GM21786 (cell line): ENCODE data around the gene OR4M1.
"Not testable (repeated sequence)": the region's sequence is repeated elsewhere in the genome, so short reads cannot be mapped to it uniquely, and the experiment has no call there.

Source experiments
- ATAC-seq: cut with Tn5 transposase; IDR thresholded peaks from one replicate; pipeline ENCODE4 v1.9.1; 2021; ENCODE audit not compliant: unreplicated experiment

OR4M1 gene

DNA sequence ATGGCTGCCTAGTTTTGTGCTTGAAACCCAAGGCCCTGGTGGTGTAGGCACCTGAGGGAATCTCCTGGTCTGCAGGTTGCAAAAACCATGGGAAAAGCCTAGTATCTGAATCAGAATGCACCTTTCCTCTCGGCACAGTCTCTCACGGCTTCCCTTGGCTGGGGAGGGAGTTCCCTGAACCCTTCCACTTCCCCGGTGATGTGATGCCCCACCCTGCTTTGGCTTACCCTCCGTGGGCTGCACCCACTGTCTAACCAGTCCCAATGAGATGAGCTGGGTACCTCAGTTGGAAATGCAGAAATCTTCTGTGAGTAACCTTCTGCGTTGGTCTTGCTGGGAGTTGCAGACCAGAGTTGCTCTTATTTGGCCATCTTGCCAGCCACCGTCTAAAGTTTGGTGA is 47.7 kb downstream of the OR4M1 start:
- not testable (repeated sequence) for ATAC-seq

DNA sequence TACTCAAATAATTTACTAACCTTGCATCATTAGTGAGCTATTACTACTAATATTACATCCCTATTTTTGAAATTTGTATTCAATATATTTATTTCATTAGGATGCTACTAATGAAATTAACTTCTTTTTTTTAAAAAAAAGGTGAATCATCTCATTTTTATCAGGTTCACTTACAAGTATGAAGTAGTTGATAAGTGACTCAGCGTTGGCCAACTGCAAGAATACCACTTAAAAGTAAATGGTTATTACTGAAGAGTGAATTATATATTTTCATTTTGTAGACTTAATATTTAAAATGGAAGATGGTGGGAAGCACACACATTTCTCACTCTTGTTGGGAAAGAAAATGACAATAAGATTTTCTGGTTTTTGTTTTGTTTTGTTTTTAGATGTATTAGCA is 49.9 kb downstream of the OR4M1 start:
- no peak for ATAC-seq

DNA sequence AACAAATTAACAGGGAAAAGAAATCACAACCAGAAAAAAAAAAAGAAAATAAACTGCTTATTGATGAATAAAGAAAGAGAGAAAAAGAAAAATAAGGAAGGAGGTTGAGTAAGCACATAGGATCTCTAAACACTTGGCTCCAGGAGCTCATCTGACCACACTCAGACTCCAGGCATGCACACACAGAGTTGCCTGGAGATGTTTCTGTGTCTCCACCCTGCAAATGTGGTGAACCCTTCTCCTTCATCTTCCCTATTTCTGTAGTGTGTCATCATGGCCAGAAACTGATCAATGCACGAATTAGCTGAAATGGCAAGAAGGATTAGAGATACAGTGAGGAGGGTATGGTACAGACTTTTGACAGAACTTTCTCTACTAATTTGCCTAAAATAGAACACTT is 50.5 kb downstream of the OR4M1 start:
- ATAC-seq: no peak

GRCh38 chr14:19827626-19828244 is 54.4 kb downstream of the OR4M1 start:
- ATAC-seq: not testable (repeated sequence)

DNA sequence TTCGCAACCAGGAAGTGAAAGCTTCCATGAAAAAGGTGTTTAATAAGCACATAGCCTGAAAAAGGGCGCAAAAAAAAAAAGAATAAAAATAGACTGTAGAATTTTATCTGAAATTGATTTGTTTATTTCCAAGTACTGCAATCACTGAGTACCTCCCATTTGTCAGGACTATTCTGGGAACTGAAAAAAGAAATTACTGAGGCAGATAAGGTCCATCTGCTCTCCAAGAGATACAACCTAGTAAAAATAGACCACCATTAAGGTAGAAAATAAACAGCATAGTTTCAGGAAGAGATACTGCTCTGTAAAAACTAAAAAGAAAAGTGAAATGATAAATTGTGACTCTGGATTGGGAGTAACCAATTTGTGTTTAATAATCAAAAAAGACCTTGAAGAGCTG is 55.0 kb downstream of the OR4M1 start:
- ATAC-seq: no peak
